Muscle layer of colon (tissue), 2 donors: ENCODE results near the gene ASIP.

Experiments
- H3K27ac ChIP-seq: one replicate; pipeline ENCODE4 v1.7.0; 2013; ENCODE audit warnings: low read depth, mild to moderate bottlenecking, low read length, moderate library complexity
- H3K27me3 ChIP-seq, 2 donors: one replicate each; pipeline ENCODE4 v1.7.0; 2013; ENCODE audit warnings: low read length in 2 of 2, mild to moderate bottlenecking in 2 of 2; ENCODE audit not compliant: insufficient read depth in 2 of 2, control insufficient read depth in 1 of 2
- H3K36me3 ChIP-seq: one replicate; pipeline ENCODE4 v1.7.0; 2013; ENCODE audit warnings: mild to moderate bottlenecking, low read length; ENCODE audit not compliant: insufficient read depth
- H3K4me1 ChIP-seq: one replicate; pipeline ENCODE4 v1.7.0; 2013; ENCODE audit warnings: mild to moderate bottlenecking, low read length; ENCODE audit not compliant: insufficient read depth
- H3K4me3 ChIP-seq, 2 donors: one replicate each; pipeline ENCODE4 v1.7.0; 2013; ENCODE audit warnings: low read length in 2 of 2, low read depth in 1 of 2, mild to moderate bottlenecking in 1 of 2, moderate library complexity in 1 of 2
- H3K9ac ChIP-seq: one replicate; pipeline ENCODE4 v1.7.0; 2013; ENCODE audit warnings: low read length
- H3K9me3 ChIP-seq: one replicate; pipeline ENCODE4 v1.7.0; 2013; ENCODE audit warnings: mild to moderate bottlenecking, low read length
- donor health status: abdominal sarcoma.
- donor health status: Adenocarcinoma of cecum.

ASIP gene

GRCh38 chr20:34302312-34302722 lies 61.1 kb downstream of the ASIP start:
- Histone ChIP-seq H3K4me1 (peaks cover 8% of the 10 kb centered on the region), H3K4me3 (peak overlapping the region; percentile 82 to 88), H3K36me3 (no peaks in the 10 kb centered on the region), H3K9ac (peak overlapping the region; percentile 84), H3K27me3 (no peaks in the 10 kb centered on the region), H3K9me3 (no peaks in the 10 kb centered on the region), H3K27ac (peak overlapping the region; percentile 100)

GRCh38 chr20:34302723-34303533 lies 61.7 kb downstream of the ASIP start, which contains the start of gene AHCY:
Gene AHCY, minus strand, starts transcription at chr20:34303355. Its CDS starts 85 bp downstream, at chr20:34303270.
- H3K4me1 ChIP-seq: peaks cover 8% of the 10 kb centered on the region

GRCh38 chr20:34305333-34306230 lies 64.4 kb downstream of the ASIP start:
- Histone ChIP-seq H3K4me3 (no peak overlapping the region), H3K9ac (no peak overlapping the region), H3K4me1 (peaks cover 8% of the 10 kb centered on the region), H3K9me3 (no peaks in the 10 kb centered on the region), H3K36me3 (no peaks in the 10 kb centered on the region), H3K27ac (no peak overlapping the region), H3K27me3 (no peaks in the 10 kb centered on the region)

More at GRCh38 chr20:34302723-34303533, 61.7 kb downstream of the ASIP start, which contains the start of gene AHCY:
- no peaks in the 10 kb centered on the region for H3K9me3 ChIP-seq
- no peaks in the 10 kb centered on the region for H3K36me3 ChIP-seq
- H3K9ac ChIP-seq: peak within 1 kb of the TSS; percentile 84
- peak within 1 kb of the TSS; percentile 100 for H3K27ac ChIP-seq
- peak within 1 kb of the TSS; percentile 82 to 88 for H3K4me3 ChIP-seq
- H3K27me3 ChIP-seq: no peaks in the 10 kb centered on the region

GRCh38 chr20:34309691-34310090 lies 68.5 kb downstream of the ASIP start:
- H3K27me3 ChIP-seq: peaks cover 0 to 4% of the 10 kb centered on the region in 2 donors
- no peaks in the 10 kb centered on the region for H3K9me3 ChIP-seq
- peaks cover 9% of the 10 kb centered on the region for H3K4me1 ChIP-seq
- H3K36me3 ChIP-seq: no peaks in the 10 kb centered on the region
- H3K4me3 ChIP-seq: no peak overlapping the region
- no peak overlapping the region for H3K9ac ChIP-seq
- no peak overlapping the region for H3K27ac ChIP-seq

GRCh38 chr20:34310481-34311117 lies 69.4 kb downstream of the ASIP start:
- H3K9ac ChIP-seq: no peak overlapping the region
- H3K27me3 ChIP-seq: peaks cover 0 to 4% of the 10 kb centered on the region in 2 donors
- H3K4me1 ChIP-seq: peaks cover 9% of the 10 kb centered on the region
- H3K27ac ChIP-seq: no peak overlapping the region
- no peaks in the 10 kb centered on the region for H3K9me3 ChIP-seq
- no peak overlapping the region for H3K4me3 ChIP-seq
- H3K36me3 ChIP-seq: no peaks in the 10 kb centered on the region

- Histone ChIP-seq H3K9ac (no peak overlapping the region), H3K27ac (no peak overlapping the region), H3K36me3 (no peaks in the 10 kb centered on the region), H3K27me3 (peaks cover 0 to 4% of the 10 kb centered on the region in 2 donors), H3K4me3 (no peak overlapping the region), H3K9me3 (no peaks in the 10 kb centered on the region), H3K4me1 (peaks cover 9% of the 10 kb centered on the region)
These were observed 70.1 kb downstream of the ASIP start for GRCh38 chr20:34311118-34312023.

- Histone ChIP-seq H3K36me3 (no peaks in the 10 kb centered on the region), H3K27me3 (peaks cover 0 to 4% of the 10 kb centered on the region in 2 donors), H3K27ac (no peak overlapping the region), H3K9me3 (no peaks in the 10 kb centered on the region), H3K4me1 (peaks cover 9% of the 10 kb centered on the region), H3K9ac (no peak overlapping the region), H3K4me3 (no peak overlapping the region)
These were observed 70.8 kb downstream of the ASIP start for GRCh38 chr20:34312024-34312460.

- Histone ChIP-seq H3K27ac (no peak overlapping the region), H3K4me1 (peaks cover 9% of the 10 kb centered on the region), H3K9me3 (no peaks in the 10 kb centered on the region), H3K9ac (no peak overlapping the region), H3K36me3 (no peaks in the 10 kb centered on the region), H3K27me3 (peaks cover 0 to 4% of the 10 kb centered on the region in 2 donors), H3K4me3 (no peak overlapping the region)
These were observed 71.5 kb downstream of the ASIP start for GRCh38 chr20:34312544-34313217.

GRCh38 chr20:34315236-34315635 lies 74.0 kb downstream of the ASIP start:
- H3K27ac ChIP-seq: no peak overlapping the region
- H3K9ac ChIP-seq: no peak overlapping the region
- H3K36me3 ChIP-seq: no peaks in the 10 kb centered on the region
- H3K27me3 ChIP-seq: peaks cover 0 to 4% of the 10 kb centered on the region in 2 donors
- H3K4me3 ChIP-seq: no peak overlapping the region
- no peaks in the 10 kb centered on the region for H3K9me3 ChIP-seq
- peaks cover 9% of the 10 kb centered on the region for H3K4me1 ChIP-seq

- H3K4me3 ChIP-seq: no peak overlapping the region
- H3K4me1 ChIP-seq: peaks cover 9% of the 10 kb centered on the region
- no peaks in the 10 kb centered on the region for H3K36me3 ChIP-seq
- H3K9ac ChIP-seq: no peak overlapping the region
- H3K27me3 ChIP-seq: peaks cover 0 to 4% of the 10 kb centered on the region in 2 donors
- no peak overlapping the region for H3K27ac ChIP-seq
- no peaks in the 10 kb centered on the region for H3K9me3 ChIP-seq
These were observed 75.1 kb downstream of the ASIP start for GRCh38 chr20:34316196-34316814.
